GM23338 (cell line): ENCODE measurements around the gene PPP2R5C.

Source experiments
- CREB1 ChIP-seq: fragments of 250-450 bp; sonication (Bioruptor Pico); IDR thresholded peaks from 2 replicates; pipeline ENCODE4 v1.5.0; 2020; ENCODE audit warnings: low read depth, mild to moderate bottlenecking, moderate library complexity
- CTCF ChIP-seq, 2 experiments: fragments of 200-600 bp in 1 of 2; sonication (generic) in 1 of 2; conservative IDR thresholded peaks; 2 replicates each; pipeline versions ENCODE4 v1.5.1 to v1.6.1; 2016 to 2017; ENCODE audit warnings: antibody characterized with exemption in 2 of 2, low read depth in 2 of 2, mild to moderate bottlenecking in 2 of 2, moderate library complexity in 1 of 2
- ETS1 ChIP-seq: IDR thresholded peaks from 2 replicates; pipeline ENCODE4 v1.6.1; 2016; ENCODE audit warnings: antibody characterized with exemption
- EZH2 ChIP-seq: fragments of 200-600 bp; sonication (generic); IDR thresholded peaks from one replicate; pipeline ENCODE4 v1.8.0; 2017; ENCODE audit warnings: antibody characterized with exemption, mild to moderate bottlenecking, low read depth; ENCODE audit not compliant: unreplicated experiment
- EZH2phosphoT487 ChIP-seq: fragments of 200-600 bp; sonication (generic); IDR thresholded peaks from one replicate; pipeline ENCODE4 v1.8.1; 2018; ENCODE audit warnings: antibody characterized with exemption; ENCODE audit not compliant: unreplicated experiment
- JUNB ChIP-seq: IDR thresholded peaks from one replicate; pipeline ENCODE4 v1.6.1; 2016; ENCODE audit warnings: antibody characterized with exemption; ENCODE audit not compliant: unreplicated experiment
- NANOG ChIP-seq: IDR thresholded peaks from 2 replicates; pipeline ENCODE4 v1.6.1; 2016; ENCODE audit warnings: antibody characterized with exemption, borderline replicate concordance
- POLR2AphosphoS5 ChIP-seq: IDR thresholded peaks from 2 replicates; pipeline ENCODE4 v1.6.1; 2016; ENCODE audit warnings: antibody characterized with exemption, low read depth
- REST ChIP-seq: IDR thresholded peaks from one replicate; pipeline ENCODE4 v1.6.1; 2018; ENCODE audit warnings: antibody characterized with exemption; ENCODE audit not compliant: unreplicated experiment
- STAT1 ChIP-seq: IDR thresholded peaks from one replicate; pipeline ENCODE4 v1.6.1; 2016; ENCODE audit warnings: antibody characterized with exemption; ENCODE audit not compliant: unreplicated experiment
- ZNF114 ChIP-seq: fragments of 250-450 bp; sonication (Bioruptor Pico); IDR thresholded peaks from 2 replicates; pipeline ENCODE4 v1.5.0; 2020; ENCODE audit warnings: mild to moderate bottlenecking, moderate library complexity
- ZNF331 ChIP-seq: fragments of 250-450 bp; sonication (Bioruptor Pico); IDR thresholded peaks from 2 replicates; pipeline ENCODE4 v1.5.0; 2020; ENCODE audit warnings: low read depth, mild to moderate bottlenecking, moderate library complexity
- ZNF462 ChIP-seq: fragments of 250-450 bp; sonication (Bioruptor Pico); IDR thresholded peaks from 2 replicates; pipeline ENCODE4 v1.5.0; 2020; ENCODE audit warnings: mild to moderate bottlenecking, moderate library complexity

GRCh38 chr14:101962503-101962874, 201.0 kb downstream of the PPP2R5C start:
- TF ChIP-seq POLR2AphosphoS5 (no peak), CTCF (conservative IDR thresholded peaks at IDR 0.05; ENCODE audit: low read depth in 2 of 2) (no peak), EZH2 (no peak), REST (no peak), CREB1 (CRISPR knock-in tag) (no peak), NANOG (no peak), EZH2phosphoT487 (no peak), JUNB (no peak), ZNF331 (CRISPR knock-in tag) (no peak), ETS1 (no peak), STAT1 (no peak), ZNF114 (no peak), ZNF462 (no peak)
